AML-193 (cell line): ENCODE measurements around the gene SLC9A9.
"Not testable (repeated sequence)": the region's sequence is repeated elsewhere in the genome, so short reads cannot be mapped to it uniquely, and the experiment has no call there.

Experiments
- DNase-seq, 2 experiments: peaks; one replicate each; lab custom pipeline; 2025; lab: John Stamatoyannopoulos, UW

Gene SLC9A9

DNA sequence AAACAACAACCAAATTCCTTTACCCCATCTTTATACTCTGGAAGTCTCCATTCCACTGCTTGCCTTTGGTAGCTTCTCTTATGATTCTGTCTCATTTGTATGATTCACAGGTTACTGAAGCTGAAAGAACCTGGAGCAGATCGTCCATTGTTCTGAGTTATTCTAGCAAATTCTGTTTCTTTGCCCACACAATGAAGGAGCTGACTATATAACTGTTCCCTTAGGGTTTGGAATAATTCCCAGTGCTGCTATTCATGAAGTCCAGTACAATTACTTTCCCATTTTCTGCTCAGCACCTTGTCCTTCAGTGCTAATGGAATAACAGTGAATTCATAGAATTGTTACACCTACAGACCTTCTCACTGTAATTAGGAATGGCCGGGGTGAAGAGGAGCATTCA lies 560.9 kb downstream of the SLC9A9 start:
- no peak for DNase-seq

- DNase-seq, result no peak
These were observed 561.8 kb downstream of the SLC9A9 start for GRCh38 chr3:143286392-143287010.

GRCh38 chr3:143283432-143284128 lies 564.7 kb downstream of the SLC9A9 start:
- DNase-seq, result no peak

DNA sequence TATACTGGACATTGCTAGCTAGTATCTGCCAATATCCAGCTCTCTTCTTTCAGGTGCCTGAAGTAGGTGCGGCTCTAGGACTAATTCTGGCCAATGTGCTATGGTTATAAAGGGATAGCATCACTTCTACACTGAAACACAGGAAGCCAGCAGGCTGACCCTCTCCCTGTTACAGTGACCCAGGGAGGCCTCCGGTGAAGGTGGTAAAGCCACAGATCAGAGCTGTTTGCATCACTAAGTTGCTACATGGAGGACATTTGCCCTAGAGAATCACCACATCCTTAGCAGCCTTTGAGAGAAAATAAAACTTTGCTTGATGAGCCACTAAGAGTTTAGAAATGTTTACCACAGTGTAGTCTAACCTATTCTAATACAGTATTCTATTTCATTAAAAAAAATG lies 567.3 kb downstream of the SLC9A9 start:
- no peak for DNase-seq

DNA sequence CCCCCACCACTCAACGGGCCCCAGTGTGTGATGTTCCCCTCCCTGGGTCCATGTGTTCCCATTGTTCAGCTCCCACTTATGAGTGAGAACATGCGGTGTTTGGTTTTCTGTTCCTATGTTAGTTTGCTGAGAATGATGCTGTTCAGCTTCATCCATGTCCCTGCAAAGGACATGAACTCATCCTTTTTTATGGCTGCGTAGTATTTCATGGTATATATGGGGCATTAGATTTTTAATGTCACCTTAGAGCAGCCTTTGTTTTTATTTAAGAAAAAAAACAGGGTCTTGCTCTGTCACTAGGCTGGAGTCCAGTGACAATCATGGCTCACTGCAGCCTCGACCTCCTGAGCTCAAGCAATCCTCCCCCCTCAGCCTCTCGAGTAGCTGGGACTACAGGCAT lies 568.7 kb downstream of the SLC9A9 start:
- not testable (repeated sequence) for DNase-seq

DNA sequence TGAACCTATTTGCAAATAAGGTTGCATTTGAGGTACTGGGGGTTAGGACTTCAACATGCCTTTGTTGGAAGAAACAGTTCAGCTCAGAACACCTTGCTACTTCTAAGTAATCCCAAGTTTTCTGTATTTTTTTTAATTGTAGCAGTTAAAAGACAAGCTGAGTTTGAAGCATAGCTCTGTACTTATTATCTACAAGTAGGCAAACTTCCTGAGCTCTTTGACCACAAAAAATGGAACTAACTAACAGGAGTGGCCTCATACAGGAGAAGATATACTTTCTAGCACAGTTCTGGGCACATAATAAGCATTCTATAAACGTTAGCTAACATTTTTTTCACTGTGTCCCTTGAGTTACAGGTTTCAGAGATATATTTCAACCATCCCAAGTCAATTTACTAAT lies 569.5 kb downstream of the SLC9A9 start:
- DNase-seq, result no peak

DNA sequence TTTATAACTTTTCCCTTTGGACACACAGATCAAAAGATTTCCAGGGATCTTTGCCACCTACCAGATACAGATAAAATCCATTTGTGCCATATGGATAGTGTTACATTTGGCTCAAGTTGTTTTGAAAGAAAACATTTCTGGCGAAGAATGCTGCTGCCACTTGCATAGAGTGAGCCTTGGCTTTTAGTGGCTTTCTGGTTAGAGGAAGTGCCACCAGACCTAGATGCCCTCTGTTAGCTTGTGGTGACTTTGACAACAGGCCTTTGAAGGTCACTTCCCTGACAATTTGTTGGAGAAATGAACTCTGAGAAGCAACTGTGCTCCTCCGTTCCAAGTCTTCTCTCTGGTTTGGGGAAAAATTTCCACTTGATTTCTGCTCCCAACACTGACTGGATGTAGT lies 570.7 kb downstream of the SLC9A9 start:
- no peak for DNase-seq

- DNase-seq, result no peak
These were observed 571.7 kb downstream of the SLC9A9 start for GRCh38 chr3:143276592-143276991.

- no peak for DNase-seq
These were observed 574.1 kb downstream of the SLC9A9 start for GRCh38 chr3:143273975-143274690.

- no peak for DNase-seq
These were observed 577.1 kb downstream of the SLC9A9 start for GRCh38 chr3:143271136-143271535.

DNA sequence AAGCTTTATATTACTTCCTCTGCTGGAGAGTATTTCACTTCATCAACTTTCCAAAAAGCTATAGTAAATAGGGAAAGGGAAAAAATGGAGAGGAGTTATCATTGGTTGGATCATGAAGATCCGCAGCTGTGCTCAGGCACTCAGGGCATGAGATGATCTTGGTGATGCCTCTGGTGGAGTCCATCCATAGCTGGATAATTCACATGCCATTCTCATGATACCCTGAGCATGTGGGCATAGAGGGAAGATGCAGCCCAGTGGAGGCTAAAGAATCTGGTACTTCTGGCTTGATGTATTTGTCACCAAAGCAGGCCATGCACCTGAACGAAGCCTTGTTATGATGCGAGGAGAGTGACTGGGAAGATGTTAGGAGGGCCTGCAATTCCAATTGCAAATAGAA lies 578.5 kb downstream of the SLC9A9 start:
- DNase-seq, result no peak

- no peak for DNase-seq
These were observed 580.3 kb downstream of the SLC9A9 start for GRCh38 chr3:143267989-143268388.

GRCh38 chr3:143266927-143267326 lies 581.3 kb downstream of the SLC9A9 start:
- no peak for DNase-seq

- DNase-seq, result no peak
These were observed 581.8 kb downstream of the SLC9A9 start for GRCh38 chr3:143266511-143266910.

DNA sequence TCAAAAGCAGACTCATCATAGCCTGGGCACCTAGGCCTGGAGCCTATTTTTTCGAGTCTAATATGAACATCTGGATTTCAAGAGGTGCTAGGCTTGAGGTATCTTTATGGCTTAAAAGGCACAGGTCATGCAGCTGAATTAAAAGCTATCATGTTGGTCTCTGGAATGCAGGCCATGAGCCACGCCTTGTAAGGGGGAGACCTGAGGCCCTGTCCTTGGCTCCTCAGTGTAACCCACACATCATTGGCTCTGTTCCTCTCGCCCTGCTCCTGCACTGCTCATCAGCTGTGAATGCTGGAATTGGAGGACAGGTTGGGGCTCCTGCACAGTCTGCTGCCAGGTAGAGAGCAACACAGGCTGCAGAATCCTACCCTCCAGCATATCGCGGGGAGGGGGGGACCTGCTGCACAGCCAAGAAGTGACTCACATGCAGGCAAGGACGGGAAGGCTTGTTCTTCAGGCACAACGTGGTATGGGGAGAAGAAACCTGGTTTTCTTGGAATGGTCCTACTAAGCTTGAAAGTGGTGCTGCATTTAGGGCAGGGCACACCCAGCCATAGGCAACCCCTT lies 582.7 kb downstream of the SLC9A9 start:
- no peak for DNase-seq

GRCh38 chr3:143263852-143264513 lies 584.3 kb downstream of the SLC9A9 start:
- DNase-seq, result no peak

GRCh38 chr3:143261848-143262247 lies 586.4 kb downstream of the SLC9A9 start:
- DNase-seq, result no peak

- DNase-seq, result no peak
These were observed 589.6 kb downstream of the SLC9A9 start for GRCh38 chr3:143258692-143259091.

- DNase-seq, result no peak
These were observed 591.9 kb downstream of the SLC9A9 start for GRCh38 chr3:143256416-143256815.

DNA sequence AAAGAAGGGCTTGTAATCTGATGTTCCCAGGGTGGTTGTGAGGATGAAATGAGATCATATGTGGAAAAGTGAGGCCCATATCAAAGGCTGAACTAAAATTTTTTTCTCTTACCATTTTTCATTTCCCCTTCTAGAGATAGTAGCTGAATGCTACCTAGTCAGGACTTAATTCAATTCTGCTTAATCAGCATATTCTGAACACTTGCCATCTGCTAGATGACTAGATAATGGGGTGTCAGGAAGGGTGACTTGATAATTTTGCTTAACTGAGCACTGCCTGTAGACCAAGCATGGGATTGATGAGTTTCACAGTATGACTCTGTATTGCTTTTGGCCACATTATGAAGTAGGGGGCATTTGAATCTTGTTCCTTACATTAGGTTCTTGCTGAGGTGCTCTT lies 592.5 kb downstream of the SLC9A9 start:
- no peak for DNase-seq

GRCh38 chr3:143252931-143253330 lies 595.3 kb downstream of the SLC9A9 start:
- DNase-seq, result no peak

DNA sequence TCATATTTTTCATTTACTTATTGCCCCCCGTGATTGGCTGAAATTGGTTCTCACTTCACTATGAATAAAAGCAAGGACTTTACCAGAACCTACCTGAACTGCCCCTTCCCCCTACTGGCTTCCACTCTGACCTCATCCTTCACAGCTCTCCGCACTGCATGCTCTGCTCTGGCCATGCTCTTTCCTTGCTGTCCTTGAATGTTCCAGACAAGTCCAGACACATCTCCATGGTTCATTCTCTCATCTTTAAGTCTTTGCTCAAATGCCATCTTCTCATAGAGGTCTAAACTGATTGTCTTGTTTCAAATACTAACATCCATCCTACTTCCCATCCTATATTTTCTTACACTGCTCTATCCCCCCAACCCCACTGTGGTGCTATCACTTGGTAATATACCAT lies 599.3 kb downstream of the SLC9A9 start:
- no peak for DNase-seq
